GM12878 (cell line): ENCODE data around the gene SYMPK. TPM values are rescaled to one million over a fixed set of nuclear protein-coding genes. Genes with fewer than 3 reads are reported as not detected.
A peak's percentile ranks its signal among the peaks of the same experiment; 100 is the strongest.

Source experiments
- ATF7 ChIP-seq: fragments of 450-650 bp; IDR thresholded peaks from 2 replicates; pipeline ENCODE4 v1.6.1; 2016; ENCODE audit warnings: low read depth, mild to moderate bottlenecking
- BACH1 ChIP-seq: fragments of 450-650 bp; IDR thresholded peaks from 2 replicates; pipeline ENCODE4 v1.6.1; 2017; ENCODE audit warnings: mild to moderate bottlenecking, borderline replicate concordance
- CBFB ChIP-seq: IDR thresholded peaks from 2 replicates; pipeline ENCODE4 v1.6.1; 2016; ENCODE audit warnings: antibody characterized with exemption, low read depth
- CBX3 ChIP-seq: fragments of 200-600 bp; sonication (generic); IDR thresholded peaks from 2 replicates; pipeline ENCODE4 v1.6.1; 2016; ENCODE audit warnings: low read depth, borderline replicate concordance
- DPF2 ChIP-seq: fragments of 450-650 bp; IDR thresholded peaks from 2 replicates; pipeline ENCODE4 v1.6.1; 2017; ENCODE audit warnings: mild to moderate bottlenecking
- GABPA ChIP-seq: IDR thresholded peaks from 2 replicates; pipeline ENCODE4 v1.6.1; 2014; ENCODE audit warnings: antibody characterized with exemption, low read depth, mild to moderate bottlenecking, inconsistent platforms
- JUND ChIP-seq: IDR thresholded peaks from 2 replicates; pipeline ENCODE4 v1.6.1; 2012; ENCODE audit warnings: low read depth, mild to moderate bottlenecking, low read length, improper control_type of control experiment, moderate library complexity
- KLF5 ChIP-seq: fragments of 450-650 bp; IDR thresholded peaks from 2 replicates; pipeline ENCODE4 v1.6.1; 2014; ENCODE audit warnings: mild to moderate bottlenecking; ENCODE audit not compliant: partially characterized antibody
- MEF2A ChIP-seq: IDR thresholded peaks from 2 replicates; pipeline ENCODE4 v1.6.1; 2011; ENCODE audit warnings: low read depth, mild to moderate bottlenecking, low read length, moderate library complexity; ENCODE audit not compliant: insufficient read depth
- NFYB ChIP-seq: IDR thresholded peaks from 2 replicates; pipeline ENCODE4 v1.6.1; 2011; ENCODE audit warnings: low read depth, mild to moderate bottlenecking, low read length, improper control_type of control experiment, moderate library complexity; ENCODE audit not compliant: insufficient read depth
- PBX3 ChIP-seq: IDR thresholded peaks from 2 replicates; pipeline ENCODE4 v1.6.1; 2011; ENCODE audit warnings: mild to moderate bottlenecking, low read depth, low read length, moderate library complexity; ENCODE audit not compliant: insufficient replicate concordance
- POLR2A ChIP-seq: IDR thresholded peaks from 2 replicates; pipeline ENCODE4 v1.6.1; 2011; ENCODE audit warnings: low read depth, mild to moderate bottlenecking, low read length
- REST ChIP-seq: IDR thresholded peaks from 2 replicates; pipeline ENCODE4 v1.6.1; 2012; ENCODE audit warnings: mild to moderate bottlenecking, low read depth, low read length
- SP1 ChIP-seq: IDR thresholded peaks from one replicate; pipeline ENCODE4 v1.6.1; 2011; ENCODE audit warnings: low read depth, low read length
- SRF ChIP-seq, 2 experiments: IDR thresholded peaks; 2 replicates each; pipeline ENCODE4 v1.6.1; 2011; ENCODE audit warnings: low read depth in 2 of 2, low read length in 2 of 2, mild to moderate bottlenecking in 1 of 2, moderate library complexity in 1 of 2
- USF2 ChIP-seq: IDR thresholded peaks from 2 replicates; pipeline ENCODE4 v1.6.1; 2011; ENCODE audit warnings: low read depth, low read length, improper control_type of control experiment, borderline replicate concordance
- ZNF384 ChIP-seq: IDR thresholded peaks from 2 replicates; pipeline ENCODE4 v1.6.1; 2012; ENCODE audit warnings: low read depth, mild to moderate bottlenecking, low read length, improper control_type of control experiment, borderline replicate concordance
- polyA plus RNA-seq, 11 experiments: library from polyadenylated mRNA; depleted of rRNA in 4 of 11; unstranded in 6 of 11; stranded (reverse) in 5 of 11; fragments of >200 nt; fragmentation: Nextera tagmentation in 4 of 11; fragmentation: Illumina TruSeq in 1 of 11; extraction: Ambion mirVana in 4 of 11; extraction: Trizol in 1 of 11; gene quantifications; 1 replicate in 1 of 11; 2 replicates in 10 of 11; pipeline versions ENCODE4 v1.2.1 to v1.2.3, GENCODE V29; 2011 to 2016; ENCODE audit warnings: inconsistent platforms in 2 of 11, missing spikeins in 2 of 11, low read depth in 1 of 11
- total RNA-seq, 4 experiments: library from RNA; depleted of rRNA in 3 of 4; stranded (reverse); fragments of >200 nt in 3 of 4; fragmentation: Illumina TruSeq in 1 of 4; extraction: Trizol in 1 of 4; gene quantifications; 2 replicates each; pipeline versions ENCODE4 v1.2.1 to v1.2.3, GENCODE V29; 2013 to 2021
- TF ChIP-seq, protein P1 (sequence below): IDR thresholded peaks from 2 replicates; pipeline ENCODE4 v1.6.1; 2012; ENCODE audit warnings: low read depth, low read length, improper control_type of control experiment
- TF ChIP-seq, protein P2 (sequence below): fragments of 450-650 bp; IDR thresholded peaks from 2 replicates; pipeline ENCODE4 v1.6.1; 2016; ENCODE audit warnings: mild to moderate bottlenecking, moderate library complexity, borderline replicate concordance

The SYMPK gene
- total and polyA plus RNA-seq, 10 of the 15 experiments (the other 5 are each of a cell fraction or from before 2014, with no cell fraction given): 0.49 to 109 (median 42.5) TPM

GRCh38 chr19:45792470-45793177, 70.3 kb downstream of the SYMPK start, which contains the start of gene DMWD (continued):
- TF ChIP-seq, protein P1, sequence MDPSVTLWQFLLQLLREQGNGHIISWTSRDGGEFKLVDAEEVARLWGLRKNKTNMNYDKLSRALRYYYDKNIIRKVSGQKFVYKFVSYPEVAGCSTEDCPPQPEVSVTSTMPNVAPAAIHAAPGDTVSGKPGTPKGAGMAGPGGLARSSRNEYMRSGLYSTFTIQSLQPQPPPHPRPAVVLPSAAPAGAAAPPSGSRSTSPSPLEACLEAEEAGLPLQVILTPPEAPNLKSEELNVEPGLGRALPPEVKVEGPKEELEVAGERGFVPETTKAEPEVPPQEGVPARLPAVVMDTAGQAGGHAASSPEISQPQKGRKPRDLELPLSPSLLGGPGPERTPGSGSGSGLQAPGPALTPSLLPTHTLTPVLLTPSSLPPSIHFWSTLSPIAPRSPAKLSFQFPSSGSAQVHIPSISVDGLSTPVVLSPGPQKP: peak; percentile 34; the same call in 1 of the 2 replicates
- peak; percentile 85 for TF ChIP-seq ZNF384
- TF ChIP-seq KLF5: peak; percentile 83
- peak; percentile 82; the same call in 1 of the 2 replicates for TF ChIP-seq CBFB
- no peak for TF ChIP-seq USF2
- no peak for TF ChIP-seq ATF7
- TF ChIP-seq MEF2A: 0 out of 2 replicates have a peak, but pooled peaks have one; percentile 33
- TF ChIP-seq GABPA: peak; percentile 87
- TF ChIP-seq CBX3: no peak
- peak in 1 of 2 experiments; percentile 70; a peak in 2 of 4 replicates for TF ChIP-seq SRF (IDR thresholded peaks at IDR 0.05; ENCODE audit: low read depth in 2 of 2, low read length in 2 of 2)
- TF ChIP-seq SP1: peak; percentile 55
- peak; percentile 96 for TF ChIP-seq PBX3
- TF ChIP-seq, protein P2, sequence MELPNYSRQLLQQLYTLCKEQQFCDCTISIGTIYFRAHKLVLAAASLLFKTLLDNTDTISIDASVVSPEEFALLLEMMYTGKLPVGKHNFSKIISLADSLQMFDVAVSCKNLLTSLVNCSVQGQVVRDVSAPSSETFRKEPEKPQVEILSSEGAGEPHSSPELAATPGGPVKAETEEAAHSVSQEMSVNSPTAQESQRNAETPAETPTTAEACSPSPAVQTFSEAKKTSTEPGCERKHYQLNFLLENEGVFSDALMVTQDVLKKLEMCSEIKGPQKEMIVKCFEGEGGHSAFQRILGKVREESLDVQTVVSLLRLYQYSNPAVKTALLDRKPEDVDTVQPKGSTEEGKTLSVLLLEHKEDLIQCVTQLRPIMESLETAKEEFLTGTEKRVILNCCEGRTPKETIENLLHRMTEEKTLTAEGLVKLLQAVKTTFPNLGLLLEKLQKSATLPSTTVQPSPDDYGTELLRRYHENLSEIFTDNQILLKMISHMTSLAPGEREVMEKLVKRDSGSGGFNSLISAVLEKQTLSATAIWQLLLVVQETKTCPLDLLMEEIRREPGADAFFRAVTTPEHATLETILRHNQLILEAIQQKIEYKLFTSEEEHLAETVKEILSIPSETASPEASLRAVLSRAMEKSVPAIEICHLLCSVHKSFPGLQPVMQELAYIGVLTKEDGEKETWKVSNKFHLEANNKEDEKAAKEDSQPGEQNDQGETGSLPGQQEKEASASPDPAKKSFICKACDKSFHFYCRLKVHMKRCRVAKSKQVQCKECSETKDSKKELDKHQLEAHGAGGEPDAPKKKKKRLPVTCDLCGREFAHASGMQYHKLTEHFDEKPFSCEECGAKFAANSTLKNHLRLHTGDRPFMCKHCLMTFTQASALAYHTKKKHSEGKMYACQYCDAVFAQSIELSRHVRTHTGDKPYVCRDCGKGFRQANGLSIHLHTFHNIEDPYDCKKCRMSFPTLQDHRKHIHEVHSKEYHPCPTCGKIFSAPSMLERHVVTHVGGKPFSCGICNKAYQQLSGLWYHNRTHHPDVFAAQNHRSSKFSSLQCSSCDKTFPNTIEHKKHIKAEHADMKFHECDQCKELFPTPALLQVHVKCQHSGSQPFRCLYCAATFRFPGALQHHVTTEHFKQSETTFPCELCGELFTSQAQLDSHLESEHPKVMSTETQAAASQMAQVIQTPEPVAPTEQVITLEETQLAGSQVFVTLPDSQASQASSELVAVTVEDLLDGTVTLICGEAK: peak; percentile 86
- peak; percentile 61; the same call in 1 of the 2 replicates for TF ChIP-seq NFYB
- no peak for TF ChIP-seq REST
- TF ChIP-seq DPF2: peak; percentile 90
- peak; percentile 80 for TF ChIP-seq POLR2A
- TF ChIP-seq BACH1: peak; percentile 75; the same call in 1 of the 2 replicates
- no peak for TF ChIP-seq JUND
